HepG2 (cell line): Measurements from ENCODE around the gene NFATC1. TPM values are rescaled to one million over a fixed set of nuclear protein-coding genes. Genes with fewer than 3 reads are reported as not detected.

Source experiments
- ATAC-seq: fragments of 200-7000 bp; cut with Tn5 transposase; 3 replicates; pipeline ENCODE4 v1.9.1; 2020; ENCODE audit warnings: mild to moderate bottlenecking, moderate library complexity
- BruUV-seq: library from RNA; stranded (reverse); fragments of 400-500 nt; replicated peaks from 2 replicates; lab custom pipeline; 2021; lab: Mats Ljungman, UMichigan
- CTCF ChIA-PET: fragments of 300-600 bp; formaldehyde crosslinking; extraction: SDS; loops from one replicate; lab custom pipeline; 2021; ENCODE audit warnings: low total read pairs, inconsistent platforms, low intra/inter-chr PET ratio; lab: Yijun Ruan, JAX
- POLR2A ChIA-PET: fragments of 350-600 bp; sonication (Branson Sonifier 250); formaldehyde crosslinking; loops from one replicate; lab custom pipeline; 2020; ENCODE audit warnings: antibody characterized with exemption, inconsistent platforms; lab: Yijun Ruan, JAX
- DNase-seq: peaks from one replicate; pipeline ENCODE4 v3.0.0-alpha.2; 2015; ENCODE audit warnings: low spot score
- FAIRE-seq: peaks from 3 replicates; lab custom pipeline; 2011; peaks lifted over from hg19 to GRCh38; lab: Jason Lieb, UNC
- H2AFZ ChIP-seq: one replicate; pipeline ENCODE4 v1.6.1; 2011; ENCODE audit warnings: low read length, inconsistent platforms
- H3K27ac ChIP-seq: fragments of 300-600 bp; 3 replicates; pipeline ENCODE4 v1.8.0; 2011; ENCODE audit warnings: mixed run types, mild to moderate bottlenecking, mixed read lengths, low read length, inconsistent platforms; ENCODE audit not compliant: insufficient read depth; ENCODE audit errors: extremely low read length
- H3K27me3 ChIP-seq, 2 experiments: fragments of 200-600 bp in 1 of 2; 2 replicates in 1 of 2; 3 replicates in 1 of 2; pipeline versions ENCODE4 v1.6.0 to v1.8.0; 2011; ENCODE audit warnings: low read length in 2 of 2, mild to moderate bottlenecking in 2 of 2, moderate library complexity in 2 of 2, inconsistent platforms in 1 of 2; ENCODE audit not compliant: insufficient read depth in 2 of 2, control insufficient read depth in 1 of 2
- H3K36me3 ChIP-seq, 2 experiments: fragments of 200-600 bp in 1 of 2; replicated peaks in 1 of 2; 2 replicates in 1 of 2; 3 replicates in 1 of 2; pipeline versions ENCODE4 v1.5.1 to v1.8.0; 2011; ENCODE audit warnings: low read length in 2 of 2, inconsistent platforms in 1 of 2; ENCODE audit not compliant: insufficient read depth in 2 of 2, control insufficient read depth in 1 of 2
- H3K4me1 ChIP-seq: 2 replicates; pipeline ENCODE4 v1.5.1; 2012; ENCODE audit warnings: low read length, inconsistent platforms; ENCODE audit not compliant: insufficient read depth
- H3K4me2 ChIP-seq: 2 replicates; pipeline ENCODE4 v1.6.0; 2011; ENCODE audit warnings: low read depth, low read length, inconsistent platforms
- H3K4me3 ChIP-seq, 3 experiments: fragments of 200-600 bp in 1 of 3; sonication (generic), shearing (Covaris generic) in 1 of 3; replicated peaks in 1 of 3; 2 replicates each; pipeline ENCODE4 v1.5.1; 2011 to 2016; ENCODE audit warnings: low read length in 3 of 3, inconsistent platforms in 2 of 3, low read depth in 2 of 3, mild to moderate bottlenecking in 2 of 3, control low read depth in 1 of 3, mixed read lengths in 1 of 3; ENCODE audit not compliant: insufficient read depth in 1 of 3
- H3K79me2 ChIP-seq: one replicate; pipeline ENCODE4 v1.6.1; 2011; ENCODE audit warnings: low read length, inconsistent platforms; ENCODE audit not compliant: insufficient read depth
- H3K9ac ChIP-seq: 2 replicates; pipeline ENCODE4 v1.6.0; 2011; ENCODE audit warnings: mild to moderate bottlenecking, low read depth, low read length, inconsistent platforms; ENCODE audit not compliant: insufficient read depth
- H3K9me3 ChIP-seq: 2 replicates; pipeline ENCODE4 v1.5.1; 2012; ENCODE audit warnings: mild to moderate bottlenecking, low read length
- H4K20me1 ChIP-seq: 2 replicates; pipeline ENCODE4 v1.6.0; 2011; ENCODE audit warnings: inconsistent platforms, mild to moderate bottlenecking, low read length, moderate library complexity; ENCODE audit not compliant: insufficient read depth
- KDM1A ChIP-seq: IDR thresholded peaks from 2 replicates; pipeline ENCODE4 v1.6.1; 2016; ENCODE audit warnings: missing compliant biosample characterization
- NR3C1 ChIP-seq: sonication (generic); formaldehyde crosslinking; IDR thresholded peaks from 2 replicates; pipeline ENCODE4 v1.4.0; 2020; ENCODE audit warnings: missing genetic modification reagents
- RORA ChIP-seq: sonication (generic); formaldehyde crosslinking; IDR thresholded peaks from 2 replicates; pipeline ENCODE4 v1.5.0; 2020; ENCODE audit warnings: mild to moderate bottlenecking, missing genetic modification reagents, moderate library complexity
- SMAD3 ChIP-seq: sonication (generic); formaldehyde crosslinking; IDR thresholded peaks from 2 replicates; pipeline ENCODE4 v1.4.0; 2020; ENCODE audit warnings: missing genetic modification reagents
- ZNF251 ChIP-seq: sonication (generic); formaldehyde crosslinking; IDR thresholded peaks from 2 replicates; pipeline ENCODE4 v1.9.0; 2021; ENCODE audit warnings: mild to moderate bottlenecking, missing genetic modification reagents
- ZNF775 ChIP-seq: sonication (generic); formaldehyde crosslinking; IDR thresholded peaks from 2 replicates; pipeline ENCODE4 v1.4.0; 2020; ENCODE audit warnings: missing genetic modification reagents, mild to moderate bottlenecking, moderate library complexity, borderline replicate concordance
- ZNF839 ChIP-seq: sonication (generic); formaldehyde crosslinking; IDR thresholded peaks from 2 replicates; pipeline ENCODE4 v1.4.0; 2020; ENCODE audit warnings: missing genetic modification reagents, mild to moderate bottlenecking, borderline replicate concordance
- WGBS: methylation state at CpG from one replicate; pipeline ENCODE4 v1.1.6; 2017; ENCODE audit warnings: low lambda C conversion rate; 5-methylcytosine and 5-hydroxymethylcytosine counted together
- in situ Hi-C: cut with HindIII; loops from 2 replicates; pipeline ENCODE4 v1.10.0; 2017; ENCODE audit warnings: low pct_unique_long_range_greater_than_20kb; ENCODE audit not compliant: extremely low pct_ligation_motif_present
- intact Hi-C: fragments of 100-400 bp; cut with micrococcal nuclease; formaldehyde crosslinking; loops from one replicate; pipeline ENCODE4 v1.10.0; 2022; ENCODE audit not compliant: unreplicated experiment
- polyA plus RNA-seq, 8 experiments: library from polyadenylated mRNA; depleted of rRNA in 3 of 8; stranded (reverse) in 7 of 8; unstranded in 1 of 8; fragments of >200 nt; fragmentation: Illumina TruSeq in 4 of 8; extraction: Trizol in 4 of 8; gene quantifications; 2 replicates each; pipeline versions ENCODE4 v1.2.1 to v1.2.3, GENCODE V29; 2011 to 2016; ENCODE audit warnings: low read depth in 4 of 8, missing spikeins in 1 of 8, mixed read lengths in 1 of 8; ENCODE audit not compliant: insufficient read depth in 1 of 8
- total RNA-seq, 5 experiments: library from RNA; depleted of rRNA; stranded (reverse); fragments of >200 nt; fragmentation: Illumina TruSeq; extraction: Trizol; gene quantifications; 2 replicates each; pipeline ENCODE4 v1.2.3, GENCODE V29; 2016; ENCODE audit warnings: low read depth in 1 of 5

The NFATC1 gene
- total and polyA plus RNA-seq, 2 of the 13 experiments (the other 11 are each of a cell fraction or from before 2014, with no cell fraction given): not detected

GRCh38 chr18:79470547-79470946 lies 74.8 kb downstream of the NFATC1 start:
- Histone ChIP-seq H3K9ac (no peak overlapping the region), H3K4me2 (no peak overlapping the region), H3K27ac (no peak overlapping the region), H3K9me3 (peaks cover 4% of the 10 kb centered on the region; the same call in 1 of the 2 replicates), H4K20me1 (no peaks in the 10 kb centered on the region), H3K4me3 (no peak overlapping the region), H3K36me3 (no peaks in the 10 kb centered on the region), H2AFZ (no peak overlapping the region), H3K4me1 (no peaks in the 10 kb centered on the region), H3K79me2 (no peaks in the 10 kb centered on the region), H3K27me3 (peaks cover 7 to 62% of the 10 kb centered on the region in 2 experiments)
- intact Hi-C loops (no loop called here), in situ Hi-C loops (no loop called here)
- ATAC-seq: no peak
- CTCF ChIA-PET: no interaction called here
- no peak for FAIRE-seq
- DNase-seq: no peak
- BruUV-seq: no TSS peak
- POLR2A ChIA-PET: no interaction called here
- TF ChIP-seq NR3C1 (no peak), KDM1A (no peak), ZNF839 (CRISPR knock-in tag) (no peak)
- WGBS: 31% methylated on average over 12 of the region's 21 CpGs

- H2AFZ ChIP-seq: no peak overlapping the region
- no peaks in the 10 kb centered on the region for H3K36me3 ChIP-seq
- H3K79me2 ChIP-seq: no peaks in the 10 kb centered on the region
- no peak overlapping the region for H3K4me3 ChIP-seq
- FAIRE-seq (no peak), ATAC-seq (no peak), DNase-seq (no peak)
- no peak overlapping the region for H3K27ac ChIP-seq
- TF ChIP-seq SMAD3 (no peak), ZNF775 (CRISPR knock-in tag) (no peak), ZNF251 (no peak), RORA (no peak)
- intact Hi-C loops: no loop called here
- no peak overlapping the region for H3K4me2 ChIP-seq
- H3K9me3 ChIP-seq: peaks cover 4% of the 10 kb centered on the region; the same call in 1 of the 2 replicates
- BruUV-seq: no TSS peak
- 32% methylated on average over 11 of the region's 16 CpGs for WGBS
- peaks cover 7 to 58% of the 10 kb centered on the region in 2 experiments for H3K27me3 ChIP-seq
- ChIA-PET POLR2A (no interaction called here), CTCF (no interaction called here)
- H3K4me1 ChIP-seq: no peaks in the 10 kb centered on the region
- in situ Hi-C loops: no loop called here
- no peak overlapping the region for H3K9ac ChIP-seq
- no peaks in the 10 kb centered on the region for H4K20me1 ChIP-seq
Observed at GRCh38 chr18:79471046-79471445, 75.3 kb downstream of the NFATC1 start.
